Testis (tissue), 3 donors: ENCODE measurements around the gene RHBG. TPM values are rescaled to one million over a fixed set of nuclear protein-coding genes. Genes with fewer than 3 reads are reported as not detected.

Experiments used
- DNase-seq: peaks from one replicate; pipeline ENCODE4 v3.0.0-alpha.2; 2019
- H3K27ac ChIP-seq, 2 donors: fragments of 200-600 bp; sonication (generic); one replicate each; pipeline ENCODE4 v1.5.1; 2019
- H3K27me3 ChIP-seq: fragments of 200-600 bp; sonication (generic); one replicate; pipeline ENCODE4 v1.5.1; 2019
- H3K36me3 ChIP-seq: fragments of 200-600 bp; sonication (generic); one replicate; pipeline ENCODE4 v1.5.1; 2017; ENCODE audit warnings: low read depth; ENCODE audit errors: missing control alignments
- H3K4me1 ChIP-seq: fragments of 200-600 bp; sonication (generic); one replicate; pipeline ENCODE4 v1.5.1; 2019
- H3K4me3 ChIP-seq, 2 donors: fragments of 200-600 bp; sonication (generic); one replicate each; pipeline ENCODE4 v1.5.1; 2017 to 2019
- H3K9me3 ChIP-seq: fragments of 200-600 bp; sonication (generic); one replicate; pipeline ENCODE4 v1.5.1; 2017
- POLR2A ChIP-seq: fragments of 450-650 bp; IDR thresholded peaks from one replicate; pipeline ENCODE4 v1.6.1; 2017; ENCODE audit warnings: antibody characterized with exemption, mild to moderate bottlenecking, moderate library complexity
- WGBS, 2 donors: methylation state at CpG; one replicate each; pipeline ENCODE4 v1.1.5; 2018; 5-methylcytosine and 5-hydroxymethylcytosine counted together
- intact Hi-C: fragments of 100-400 bp; cut with DNase I; formaldehyde crosslinking; loops from one replicate; pipeline ENCODE4 v1.15.1; 2023; ENCODE audit warnings: low total_unique reads
- polyA plus RNA-seq: library from polyadenylated mRNA; stranded (reverse); fragments of 350-450 nt; fragmentation: Illumina TruSeq; extraction: RNeasy Lipid Tissue Mini Kit (QIAGEN cat#74804); gene quantifications from one replicate; pipeline ENCODE4 v1.2.3, GENCODE V29; 2014; ENCODE audit warnings: low read depth, low replicate concordance; ENCODE audit not compliant: insufficient read depth
- total RNA-seq, 2 donors: library from RNA; depleted of rRNA; stranded (reverse); fragments of >200 nt; gene quantifications; one replicate each; pipeline ENCODE4 v1.2.3, GENCODE V29; 2016
- TF ChIP-seq, protein P1 (sequence below), 3 experiments: fragments of 450-650 bp in 2 of 3; fragments of 200-600 bp in 1 of 3; sonication (generic) in 1 of 3; IDR thresholded peaks; one replicate each; pipeline ENCODE4 v1.5.1; 2016 to 2019; ENCODE audit warnings: antibody characterized with exemption in 3 of 3, mild to moderate bottlenecking in 2 of 3, moderate library complexity in 1 of 3

The RHBG gene
- total and polyA plus RNA-seq, 3 donors from 2014 or later = 2.0 to 3.3 (median 2.0) TPM

DNA sequence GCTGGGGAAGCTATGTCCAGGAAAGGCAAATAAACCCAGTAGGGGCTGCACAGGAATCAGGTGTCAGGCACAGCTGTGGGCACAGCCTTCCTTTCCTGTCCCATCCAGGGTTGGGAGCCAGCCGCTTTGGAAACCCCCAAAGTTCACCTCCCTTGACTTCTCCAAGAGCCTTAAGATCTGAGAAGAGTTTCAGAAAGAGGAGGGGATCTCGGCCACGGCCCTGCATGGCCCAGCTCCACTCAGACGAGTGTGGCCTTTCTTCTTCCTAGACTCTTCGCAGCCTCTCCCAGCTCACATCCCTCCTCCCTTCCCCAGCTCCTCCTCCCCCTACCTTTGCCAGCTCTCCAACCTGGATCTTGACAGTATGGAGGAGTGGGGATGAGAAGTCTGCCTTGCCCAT is 36.7 kb downstream of the RHBG start:
- Histone ChIP-seq H3K27me3 (no peaks in the 10 kb centered on the region), H3K9me3 (no peaks in the 10 kb centered on the region), H3K4me3 (no peak overlapping the region), H3K36me3 (no peaks in the 10 kb centered on the region), H3K4me1 (no peaks in the 10 kb centered on the region), H3K27ac (no peak overlapping the region)
- 71 to 73% methylated on average over 5 of the region's 5 CpGs for WGBS, 2 donors
- DNase-seq = no peak
- intact Hi-C loops = no loop called here
- TF ChIP-seq POLR2A = no peak
- TF ChIP-seq, protein P1, sequence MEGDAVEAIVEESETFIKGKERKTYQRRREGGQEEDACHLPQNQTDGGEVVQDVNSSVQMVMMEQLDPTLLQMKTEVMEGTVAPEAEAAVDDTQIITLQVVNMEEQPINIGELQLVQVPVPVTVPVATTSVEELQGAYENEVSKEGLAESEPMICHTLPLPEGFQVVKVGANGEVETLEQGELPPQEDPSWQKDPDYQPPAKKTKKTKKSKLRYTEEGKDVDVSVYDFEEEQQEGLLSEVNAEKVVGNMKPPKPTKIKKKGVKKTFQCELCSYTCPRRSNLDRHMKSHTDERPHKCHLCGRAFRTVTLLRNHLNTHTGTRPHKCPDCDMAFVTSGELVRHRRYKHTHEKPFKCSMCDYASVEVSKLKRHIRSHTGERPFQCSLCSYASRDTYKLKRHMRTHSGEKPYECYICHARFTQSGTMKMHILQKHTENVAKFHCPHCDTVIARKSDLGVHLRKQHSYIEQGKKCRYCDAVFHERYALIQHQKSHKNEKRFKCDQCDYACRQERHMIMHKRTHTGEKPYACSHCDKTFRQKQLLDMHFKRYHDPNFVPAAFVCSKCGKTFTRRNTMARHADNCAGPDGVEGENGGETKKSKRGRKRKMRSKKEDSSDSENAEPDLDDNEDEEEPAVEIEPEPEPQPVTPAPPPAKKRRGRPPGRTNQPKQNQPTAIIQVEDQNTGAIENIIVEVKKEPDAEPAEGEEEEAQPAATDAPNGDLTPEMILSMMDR (IDR thresholded peaks at IDR 0.05) = no peak

DNA sequence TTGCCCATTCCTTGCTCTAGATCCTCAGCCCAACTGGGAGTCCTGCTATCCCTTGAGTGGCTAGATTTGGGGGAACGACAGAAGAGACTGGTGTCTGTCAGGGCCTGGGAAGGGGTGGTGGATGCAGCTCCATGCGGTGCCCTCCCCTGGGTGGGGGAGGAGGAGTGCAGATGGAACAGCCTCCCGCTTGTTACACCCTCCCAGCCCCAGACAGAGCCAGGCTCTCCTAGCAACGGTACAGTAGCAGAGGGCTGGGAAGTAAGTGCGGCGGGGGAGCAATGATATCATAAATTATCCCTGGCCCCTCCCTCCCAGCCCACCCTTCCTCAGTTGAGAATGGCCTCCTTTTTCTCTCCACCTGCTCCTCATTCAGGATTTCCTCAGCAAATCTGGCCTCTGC is 37.2 kb downstream of the RHBG start:
- no peak for DNase-seq
- no peak overlapping the region for H3K27ac ChIP-seq
- no peaks in the 10 kb centered on the region for H3K4me1 ChIP-seq

DNA sequence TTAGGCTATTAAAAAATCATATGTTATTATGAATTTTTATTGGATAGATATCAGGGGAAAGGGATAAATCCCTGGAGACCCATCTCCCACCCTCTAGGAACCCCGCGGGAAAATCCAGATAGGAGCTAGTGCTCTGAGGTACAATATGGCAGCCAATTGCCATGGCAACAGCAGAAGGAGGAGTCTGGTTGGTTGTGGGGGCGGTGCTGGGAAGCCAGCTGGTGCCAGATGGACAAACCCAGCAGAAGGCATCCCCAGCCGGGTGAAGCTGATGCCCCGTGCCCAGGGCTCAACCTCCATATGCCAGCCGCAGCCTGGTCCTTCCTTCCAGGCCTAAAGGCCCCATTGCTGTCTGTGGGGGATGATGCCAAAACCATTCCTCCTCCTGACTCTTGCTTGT is 38.3 kb downstream of the RHBG start:
- intact Hi-C loops = no loop called here
- TF ChIP-seq, protein P1 (IDR thresholded peaks at IDR 0.05) = no peak
- TF ChIP-seq POLR2A = no peak
- DNase-seq = no peak

More for the DNA sequence above, 37.2 kb downstream of the RHBG start:
- Histone ChIP-seq H3K4me3 (no peak overlapping the region), H3K36me3 (no peaks in the 10 kb centered on the region), H3K9me3 (no peaks in the 10 kb centered on the region), H3K27me3 (no peaks in the 10 kb centered on the region)
- intact Hi-C loops = no loop called here
- TF ChIP-seq, protein P1 (IDR thresholded peaks at IDR 0.05) = no peak
- 30 to 54% methylated on average over 5 to 6 of the region's 6 CpGs for WGBS, 2 donors

DNA sequence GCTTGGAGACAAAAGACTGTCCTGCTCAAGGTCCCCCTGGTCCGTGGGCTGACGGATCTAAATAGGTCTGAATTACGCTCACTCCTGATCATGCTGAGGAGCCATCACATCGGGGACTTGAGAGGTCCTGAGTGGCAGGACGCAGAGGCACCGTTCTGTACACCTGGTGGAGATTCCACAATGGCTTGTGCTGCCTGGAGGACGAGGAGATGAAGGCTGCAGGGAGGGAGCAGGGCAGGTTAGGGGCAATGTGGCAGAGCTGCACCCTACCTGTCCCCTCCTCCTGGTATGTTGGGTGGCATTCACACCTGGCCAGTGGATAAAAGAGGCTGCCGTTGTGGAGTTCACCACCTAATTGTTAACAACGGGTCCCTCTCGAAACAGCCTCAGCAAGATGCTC is 38.7 kb downstream of the RHBG start:
- WGBS, 2 donors = 83 to 84% methylated on average over 7 to 10 of the region's 10 CpGs
- no peaks in the 10 kb centered on the region for H3K27me3 ChIP-seq

More for the DNA sequence above, 38.3 kb downstream of the RHBG start:
- H3K27ac ChIP-seq = no peak overlapping the region
- H3K27me3 ChIP-seq = no peaks in the 10 kb centered on the region
- no peak overlapping the region for H3K4me3 ChIP-seq
- 68 to 71% methylated on average over 6 of the region's 6 CpGs for WGBS, 2 donors
- no peaks in the 10 kb centered on the region for H3K4me1 ChIP-seq
- no peaks in the 10 kb centered on the region for H3K9me3 ChIP-seq
- no peaks in the 10 kb centered on the region for H3K36me3 ChIP-seq

DNA sequence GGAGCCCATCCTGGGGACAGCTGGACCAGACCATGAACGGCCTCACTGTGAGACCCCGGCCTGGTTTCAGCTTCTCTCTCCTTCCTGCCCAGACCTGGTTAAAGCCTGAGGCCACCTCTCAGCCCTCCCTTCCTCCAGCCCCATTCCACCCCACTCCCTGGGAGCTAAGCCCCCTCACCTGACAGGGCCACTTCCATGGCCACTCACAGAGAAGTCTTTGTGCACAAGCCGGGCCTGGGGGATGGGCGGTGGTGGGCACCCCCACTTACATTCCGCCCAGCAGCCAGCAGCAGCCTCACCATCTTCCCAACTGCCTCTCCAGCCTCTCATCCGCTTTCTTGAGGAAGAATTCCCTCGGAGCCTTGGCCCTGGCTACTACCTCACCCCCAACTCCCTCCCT is 40.4 kb downstream of the RHBG start:
- no peaks in the 10 kb centered on the region for H3K4me1 ChIP-seq

More for the DNA sequence above, 38.7 kb downstream of the RHBG start:
- Histone ChIP-seq H3K4me3 (no peak overlapping the region), H3K36me3 (no peaks in the 10 kb centered on the region), H3K27ac (no peak overlapping the region), H3K4me1 (no peaks in the 10 kb centered on the region), H3K9me3 (no peaks in the 10 kb centered on the region)
- no peak for DNase-seq
- intact Hi-C loops = no loop called here
- TF ChIP-seq POLR2A = no peak
- TF ChIP-seq, protein P1 (IDR thresholded peaks at IDR 0.05) = no peak

More for the DNA sequence above, 40.4 kb downstream of the RHBG start:
- 91 to 94% methylated on average over 5 to 7 of the region's 7 CpGs for WGBS, 2 donors
- TF ChIP-seq, protein P1 (IDR thresholded peaks at IDR 0.05) = no peak
- TF ChIP-seq POLR2A = no peak
- intact Hi-C loops = no loop called here
- no peak overlapping the region for H3K27ac ChIP-seq
- no peaks in the 10 kb centered on the region for H3K36me3 ChIP-seq
- no peak overlapping the region for H3K4me3 ChIP-seq
- H3K27me3 ChIP-seq = no peaks in the 10 kb centered on the region
- DNase-seq = no peak
- H3K9me3 ChIP-seq = no peaks in the 10 kb centered on the region
